ENCODE measurements around the gene SEC14L1.

- TF ChIP-seq GATA3 (IDR thresholded peaks at IDR 0.05; ENCODE audit: low read depth, low read length) = no peak
- TF ChIP-seq GATA2 (IDR thresholded peaks at IDR 0.05; ENCODE audit: low read depth, low read length) = no peak
Observed at GRCh38 chr17:77132411-77133086, 8.2 kb upstream of the SEC14L1 start.

Measured in SH-SY5Y (cell line).